Astrocyte (in vitro differentiated cells and primary cell): ENCODE results near the gene KRTAP19-4.

Experiments
- CTCF ChIP-seq: IDR thresholded peaks from 2 replicates; pipeline ENCODE4 v1.5.1; 2011; ENCODE audit warnings: low read depth, mild to moderate bottlenecking, inconsistent platforms, low read length, moderate library complexity; ENCODE audit not compliant: insufficient read depth
- EZH2 ChIP-seq: IDR thresholded peaks from 2 replicates; pipeline ENCODE4 v1.6.1; 2012; ENCODE audit warnings: mild to moderate bottlenecking, low read length, inconsistent platforms; ENCODE audit not compliant: insufficient read depth

GRCh38 chr21:30448514-30448913 is 48.5 kb downstream of the KRTAP19-4 start:
- no peak for TF ChIP-seq CTCF
- no peak for TF ChIP-seq EZH2
